Cardiac fibroblast (primary cell): ENCODE measurements around the gene NAV2.
"Not testable (repeated sequence)": the region's sequence is repeated elsewhere in the genome, so short reads cannot be mapped to it uniquely, and the experiment has no call there.

ENCODE experiments used
- DNase-seq, 2 donors: peaks; one replicate each; pipeline versions ENCODE4 v3.0.0 to v3.0.0-alpha.2; 2010; ENCODE audit warnings: low read depth in 2 of 2
- H3K4me3 ChIP-seq, 2 donors: replicated peaks in 1 of 2; 1 replicate in 1 of 2; 2 replicates in 1 of 2; pipeline ENCODE4 v1.5.1; 2011; ENCODE audit warnings: low read depth in 2 of 2, low read length in 2 of 2, mild to moderate bottlenecking in 2 of 2, moderate library complexity in 1 of 2
- CTCF ChIP-seq: IDR thresholded peaks from one replicate; pipeline ENCODE4 v1.5.1; 2011; ENCODE audit warnings: low read depth, mild to moderate bottlenecking, low read length, inconsistent platforms

Gene NAV2

DNA sequence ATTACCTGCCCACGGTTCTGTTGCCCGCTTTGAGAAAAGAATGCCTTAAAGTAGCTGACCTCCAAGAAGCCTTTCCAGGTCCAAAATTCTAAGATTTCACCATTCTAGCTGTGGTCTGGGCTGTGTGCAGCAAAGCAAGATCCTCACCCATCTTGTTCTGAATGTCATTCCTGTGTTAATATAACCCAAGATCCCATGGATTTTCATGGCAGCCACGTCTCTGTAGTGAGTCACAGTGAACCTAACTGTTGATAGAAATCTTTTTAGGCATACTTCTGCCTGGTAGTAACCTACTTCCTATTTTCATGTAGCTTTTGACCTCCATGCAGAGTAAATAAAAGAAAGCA lies 210.0 kb downstream of the NAV2 start:
- TF ChIP-seq CTCF: no peak
- peak in 1 of 2 donors; percentile 36 for DNase-seq
- H3K4me3 ChIP-seq: no peak overlapping the region

- TF ChIP-seq CTCF: no peak
- no peak overlapping the region for H3K4me3 ChIP-seq
- peak in 1 of 2 donors; percentile 52 for DNase-seq
Measured at GRCh38 chr11:19923626-19924025, 211.0 kb downstream of the NAV2 start.

- no peak for DNase-seq
- no peak overlapping the region for H3K4me3 ChIP-seq
- no peak for TF ChIP-seq CTCF
Measured at GRCh38 chr11:19924311-19924710, 211.7 kb downstream of the NAV2 start.

GRCh38 chr11:19924716-19925115 lies 212.1 kb downstream of the NAV2 start:
- no peak for DNase-seq
- no peak for TF ChIP-seq CTCF
- no peak overlapping the region for H3K4me3 ChIP-seq

GRCh38 chr11:19927403-19927802 lies 214.8 kb downstream of the NAV2 start:
- not testable (repeated sequence) for H3K4me3 ChIP-seq, DNase-seq

- DNase-seq: peak in 1 of 2 donors; percentile 49
- TF ChIP-seq CTCF: no peak
- no peak overlapping the region for H3K4me3 ChIP-seq
Measured at GRCh38 chr11:19929147-19929546, 216.5 kb downstream of the NAV2 start.

DNA sequence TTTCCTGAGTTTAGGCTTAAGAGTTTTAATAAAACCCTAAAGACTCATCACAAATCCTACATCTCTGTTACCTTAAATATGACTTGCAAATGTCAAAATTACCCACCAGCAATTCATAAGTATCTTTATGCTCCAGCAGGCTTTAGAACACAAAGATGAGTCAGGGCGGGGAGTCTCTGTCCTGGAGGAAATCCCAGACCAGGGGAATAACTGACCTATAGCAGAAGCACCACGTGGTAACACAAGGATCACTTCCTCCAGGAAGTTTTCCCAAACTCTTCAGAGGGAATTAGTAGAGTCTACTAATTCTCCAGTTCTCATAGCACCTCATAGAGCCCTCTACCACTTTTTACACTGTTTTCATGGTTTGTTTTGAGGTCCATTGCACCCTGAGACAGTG lies 217.0 kb downstream of the NAV2 start:
- TF ChIP-seq CTCF: no peak
- peak in 1 of 2 donors; percentile 50 for DNase-seq
- H3K4me3 ChIP-seq: no peak overlapping the region
